Measurements from ENCODE around the gene CBFB. TPM values are rescaled to one million over a fixed set of nuclear protein-coding genes. Genes with fewer than 3 reads are reported as not detected.
"Not testable (repeated sequence)": the region's sequence is repeated elsewhere in the genome, so short reads cannot be mapped to it uniquely, and the experiment has no call there.

The CBFB gene
- polyA plus RNA-seq, 3 donors from 2014 or later = 93.5 to 118 (median 95.2) TPM

DNA sequence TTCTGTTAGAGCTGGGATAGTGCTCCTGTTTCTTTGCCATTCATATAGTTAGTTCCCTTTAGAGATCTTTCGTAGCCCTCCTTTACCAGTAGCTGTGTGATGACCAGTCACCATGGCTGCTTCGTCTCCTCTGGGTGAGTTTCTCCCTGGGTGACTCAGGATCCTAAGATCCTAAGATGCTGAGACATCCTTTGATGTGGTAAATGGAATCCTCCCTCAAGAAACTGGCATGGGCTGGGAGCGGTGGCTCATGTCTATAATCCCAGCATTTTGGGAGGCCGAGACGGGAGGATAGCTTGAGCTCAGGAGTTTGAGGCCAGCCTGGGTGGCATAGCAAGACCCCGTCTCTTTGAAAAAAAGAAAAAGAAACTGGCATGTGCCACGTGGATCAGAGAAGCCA lies 86.7 kb downstream of the CBFB start:
- Mint-ChIP-seq H3K4me3 (no peak overlapping the region), H3K36me3 (peaks cover 0 to 12% (median 2%) of the 10 kb centered on the region in 3 donors), H3K9me3 (no peaks in the 10 kb centered on the region), H3K4me1 (peaks cover 19 to 43% of the 10 kb centered on the region in 2 donors), H3K27me3 (ENCODE audit: low read depth in 3 of 3) (peaks cover 0 to 3% (median 0%) of the 10 kb centered on the region in 3 donors), H3K27ac (no peak overlapping the region)
- no peak for DNase-seq

- no peaks in the 10 kb centered on the region for H3K9me3 Mint-ChIP-seq
- no peak overlapping the region for H3K27ac Mint-ChIP-seq
- no peak for DNase-seq
- H3K36me3 Mint-ChIP-seq = peaks cover 0 to 16% (median 5%) of the 10 kb centered on the region in 3 donors
- no peak overlapping the region for H3K4me3 Mint-ChIP-seq
- peaks cover 10 to 34% of the 10 kb centered on the region in 2 donors for H3K4me1 Mint-ChIP-seq
- peaks cover 0 to 3% (median 0%) of the 10 kb centered on the region in 3 donors for H3K27me3 Mint-ChIP-seq (ENCODE audit: low read depth in 3 of 3)
Measured at GRCh38 chr16:67116388-67117311, 87.7 kb downstream of the CBFB start.

GRCh38 chr16:67117716-67118115 lies 88.8 kb downstream of the CBFB start:
- Mint-ChIP-seq H3K4me3 (no peak overlapping the region), H3K27me3 (ENCODE audit: low read depth in 3 of 3) (peaks cover 0 to 3% (median 0%) of the 10 kb centered on the region in 3 donors), H3K9me3 (no peaks in the 10 kb centered on the region), H3K27ac (no peak overlapping the region), H3K4me1 (peaks cover 8 to 23% of the 10 kb centered on the region in 2 donors), H3K36me3 (peaks cover 3 to 19% (median 5%) of the 10 kb centered on the region in 3 donors)
- DNase-seq = no peak

DNA sequence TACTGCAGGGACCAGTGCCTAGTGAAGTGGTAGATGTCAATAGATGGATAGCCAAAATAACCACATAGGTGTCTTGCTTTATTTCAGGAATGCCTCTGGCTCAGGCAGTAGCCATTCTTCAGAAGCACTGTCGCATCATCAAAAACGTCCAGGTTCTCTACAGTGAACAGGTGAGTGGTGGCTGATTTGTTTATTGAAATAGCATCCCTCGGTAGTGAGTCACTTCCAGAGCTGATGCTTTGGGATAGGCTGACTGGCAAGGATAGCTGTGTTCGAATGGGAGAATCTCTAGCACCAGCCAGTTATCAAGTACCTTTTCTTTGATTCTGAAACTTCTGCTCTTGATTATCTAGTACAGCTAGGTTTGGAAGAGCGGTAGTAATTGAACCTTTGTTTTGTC lies 91.1 kb downstream of the CBFB start:
- no peak for DNase-seq
- H3K9me3 Mint-ChIP-seq = no peaks in the 10 kb centered on the region
- H3K27me3 Mint-ChIP-seq (ENCODE audit: low read depth in 3 of 3) = peaks cover 0 to 3% (median 0%) of the 10 kb centered on the region in 3 donors
- no peak overlapping the region for H3K4me3 Mint-ChIP-seq
- peaks cover 5 to 11% of the 10 kb centered on the region in 2 donors for H3K4me1 Mint-ChIP-seq
- H3K27ac Mint-ChIP-seq = no peak overlapping the region
- peaks cover 9 to 19% (median 12%) of the 10 kb centered on the region in 3 donors for H3K36me3 Mint-ChIP-seq

GRCh38 chr16:67122799-67123198 lies 93.8 kb downstream of the CBFB start:
- not testable (repeated sequence) for H3K27me3 Mint-ChIP-seq (ENCODE audit: low read depth in 3 of 3); H3K4me3 Mint-ChIP-seq; DNase-seq; H3K4me1 Mint-ChIP-seq; H3K9me3 Mint-ChIP-seq; H3K27ac Mint-ChIP-seq
- peaks cover 12 to 33% (median 12%) of the 10 kb centered on the region in 3 donors for H3K36me3 Mint-ChIP-seq

DNA sequence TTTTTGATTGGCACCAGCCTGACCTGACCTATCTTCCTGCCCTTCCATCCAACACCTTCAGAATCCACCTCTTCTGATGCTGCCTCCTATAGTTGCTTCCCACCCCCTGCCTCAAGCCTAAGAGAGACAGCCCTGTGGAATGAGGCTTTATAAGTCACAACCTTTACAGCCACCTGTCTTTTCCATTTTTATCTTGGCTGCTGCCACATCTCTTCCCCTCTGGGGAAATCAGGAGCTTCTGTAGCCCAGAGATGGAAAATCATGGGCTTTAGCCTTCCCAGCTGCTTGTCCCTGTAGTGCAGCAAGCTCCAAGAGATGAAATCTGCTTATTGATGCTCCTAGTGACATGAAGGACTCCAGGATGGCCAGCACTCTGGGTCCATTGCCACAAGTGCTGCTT lies 99.5 kb downstream of the CBFB start:
- H3K36me3 Mint-ChIP-seq = peaks cover 12 to 37% (median 16%) of the 10 kb centered on the region in 3 donors
- no peaks in the 10 kb centered on the region for H3K4me1 Mint-ChIP-seq

GRCh38 chr16:67128887-67129286 lies 99.9 kb downstream of the CBFB start:
- no peak overlapping the region for H3K4me3 Mint-ChIP-seq
- peaks cover 8 to 33% (median 11%) of the 10 kb centered on the region in 3 donors for H3K36me3 Mint-ChIP-seq
- DNase-seq = no peak

More for the DNA sequence above, 99.5 kb downstream of the CBFB start:
- no peak for DNase-seq
- Mint-ChIP-seq H3K27ac (peak overlapping the region in 1 of 6 donors; percentile 45), H3K27me3 (ENCODE audit: low read depth in 3 of 3) (peaks cover 0 to 1% (median 0%) of the 10 kb centered on the region in 3 donors), H3K9me3 (no peaks in the 10 kb centered on the region), H3K4me3 (no peak overlapping the region)

DNA sequence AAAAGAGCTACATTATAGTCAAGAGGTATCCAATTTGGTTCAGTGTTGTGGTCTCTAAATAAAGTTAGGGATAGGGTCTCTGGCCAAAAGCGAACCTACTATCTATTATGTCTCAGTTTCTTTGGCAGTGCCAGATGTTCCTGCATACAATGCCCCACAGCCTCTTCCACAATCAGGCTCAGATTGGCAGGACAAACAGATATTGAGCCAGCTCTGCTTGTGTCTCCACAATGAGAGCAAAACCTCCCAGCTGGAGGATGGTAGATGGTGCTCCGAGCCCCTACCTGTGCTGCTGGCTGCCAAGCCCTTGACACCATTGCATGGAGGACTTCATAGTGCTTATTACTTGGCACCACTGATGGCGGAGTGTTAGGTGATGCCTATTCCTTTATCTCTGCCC lies 100.5 kb downstream of the CBFB start:
- peaks cover 7 to 36% (median 8%) of the 10 kb centered on the region in 3 donors for H3K36me3 Mint-ChIP-seq
- H3K4me1 Mint-ChIP-seq = no peaks in the 10 kb centered on the region
- H3K9me3 Mint-ChIP-seq = no peaks in the 10 kb centered on the region
- H3K27me3 Mint-ChIP-seq (ENCODE audit: low read depth in 3 of 3) = peaks cover 0 to 1% (median 0%) of the 10 kb centered on the region in 3 donors
- DNase-seq = no peak
- H3K4me3 Mint-ChIP-seq = no peak overlapping the region
- H3K27ac Mint-ChIP-seq = no peak overlapping the region

More at GRCh38 chr16:67128887-67129286, 99.9 kb downstream of the CBFB start:
- H3K9me3 Mint-ChIP-seq = no peaks in the 10 kb centered on the region
- H3K27me3 Mint-ChIP-seq (ENCODE audit: low read depth in 3 of 3) = peaks cover 0 to 1% (median 0%) of the 10 kb centered on the region in 3 donors
- H3K27ac Mint-ChIP-seq = peak overlapping the region in 1 of 6 donors; percentile 45
- no peaks in the 10 kb centered on the region for H3K4me1 Mint-ChIP-seq

- H3K4me1 Mint-ChIP-seq = no peaks in the 10 kb centered on the region
- DNase-seq = no peak
- H3K36me3 Mint-ChIP-seq = peaks cover 12 to 46% (median 27%) of the 10 kb centered on the region in 3 donors
- H3K4me3 Mint-ChIP-seq = no peak overlapping the region
- H3K27me3 Mint-ChIP-seq (ENCODE audit: low read depth in 3 of 3) = no peaks in the 10 kb centered on the region
- H3K27ac Mint-ChIP-seq = no peak overlapping the region
- no peaks in the 10 kb centered on the region for H3K9me3 Mint-ChIP-seq
Measured at GRCh38 chr16:67137605-67138004, 108.7 kb downstream of the CBFB start.

DNA sequence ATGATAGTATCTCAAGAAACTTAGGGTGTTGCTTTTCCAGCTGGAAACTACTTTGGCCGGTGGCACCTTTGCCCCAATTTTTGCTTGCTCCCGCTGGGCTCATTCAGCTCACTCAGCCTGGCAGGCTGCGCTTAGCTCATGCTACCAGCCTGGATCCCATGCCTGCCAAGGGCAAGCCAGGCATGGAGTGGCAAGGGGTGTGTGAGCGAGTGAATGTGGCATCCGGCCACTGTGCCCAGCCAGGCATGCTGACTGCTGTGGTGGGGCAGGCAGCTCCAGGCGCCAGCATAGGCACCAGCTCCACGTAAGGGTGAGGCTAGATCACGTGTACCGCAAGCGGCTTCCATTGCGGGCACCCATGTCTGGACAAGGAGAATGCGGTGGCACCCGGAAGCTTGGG lies 112.4 kb downstream of the CBFB start:
- no peaks in the 10 kb centered on the region for H3K4me1 Mint-ChIP-seq
- no peak for DNase-seq
- H3K36me3 Mint-ChIP-seq = peaks cover 15 to 48% (median 22%) of the 10 kb centered on the region in 3 donors
- no peak overlapping the region for H3K27ac Mint-ChIP-seq
- peaks cover 0 to 2% (median 0%) of the 10 kb centered on the region in 3 donors for H3K27me3 Mint-ChIP-seq (ENCODE audit: low read depth in 3 of 3)
- no peaks in the 10 kb centered on the region for H3K9me3 Mint-ChIP-seq
- H3K4me3 Mint-ChIP-seq = no peak overlapping the region

GRCh38 chr16:67142342-67142741 lies 113.4 kb downstream of the CBFB start:
- Mint-ChIP-seq H3K4me3 (no peak overlapping the region), H3K4me1 (no peaks in the 10 kb centered on the region), H3K36me3 (peaks cover 15 to 55% (median 26%) of the 10 kb centered on the region in 3 donors), H3K27ac (no peak overlapping the region), H3K9me3 (no peaks in the 10 kb centered on the region), H3K27me3 (ENCODE audit: low read depth in 3 of 3) (peaks cover 0 to 2% (median 0%) of the 10 kb centered on the region in 3 donors)
- DNase-seq = no peak

- Mint-ChIP-seq H3K36me3 (peaks cover 24 to 56% (median 33%) of the 10 kb centered on the region in 3 donors), H3K27ac (no peak overlapping the region), H3K9me3 (no peaks in the 10 kb centered on the region)
Measured at GRCh38 chr16:67144943-67145342, 116.0 kb downstream of the CBFB start.

GRCh38 chr16:67145746-67146145 lies 116.8 kb downstream of the CBFB start:
- Mint-ChIP-seq H3K9me3 (no peaks in the 10 kb centered on the region), H3K27me3 (ENCODE audit: low read depth in 3 of 3) (peaks cover 1 to 10% (median 6%) of the 10 kb centered on the region in 3 donors), H3K27ac (no peak overlapping the region), H3K4me1 (peaks cover 0 to 2% of the 10 kb centered on the region in 2 donors), H3K36me3 (peaks cover 24 to 48% (median 25%) of the 10 kb centered on the region in 3 donors), H3K4me3 (no peak overlapping the region)
- DNase-seq = no peak

More at GRCh38 chr16:67144943-67145342, 116.0 kb downstream of the CBFB start:
- Mint-ChIP-seq H3K27me3 (ENCODE audit: low read depth in 3 of 3) (peaks cover 1 to 10% (median 6%) of the 10 kb centered on the region in 3 donors), H3K4me3 (no peak overlapping the region), H3K4me1 (peaks cover 0 to 2% of the 10 kb centered on the region in 2 donors)
- DNase-seq = no peak
